ENCODE results near the gene DERL3.

- TF ChIP-seq POLR2AphosphoS5 (IDR thresholded peaks at IDR 0.05; ENCODE audit: low read depth, low read length) = no peak
- TF ChIP-seq REST (IDR thresholded peaks at IDR 0.05; ENCODE audit: insufficient read depth in 1 of 2, low read depth in 2 of 2, low read length in 2 of 2) = no peak
- no peak for TF ChIP-seq SIN3A (IDR thresholded peaks at IDR 0.05; ENCODE audit: borderline replicate concordance, insufficient read depth, low read length)
- TF ChIP-seq TAF1 (IDR thresholded peaks at IDR 0.05; ENCODE audit: borderline replicate concordance, insufficient read depth, low read length) = no peak
Measured at GRCh38 chr22:23834793-23835483, 3.9 kb downstream of the DERL3 start.
